Measurements from ENCODE around the gene CHRNA3. TPM values are rescaled to one million over a fixed set of nuclear protein-coding genes. Genes with fewer than 3 reads are reported as not detected.

The CHRNA3 gene
- total RNA-seq, 4 donors from 2014 or later, result 0.18 TPM; not detected in 3

- Histone ChIP-seq H3K27ac (no peak overlapping the region), H3K27me3 (peaks cover 0 to 36% (median 0%) of the 10 kb centered on the region in 4 donors), H3K36me3 (no peaks in the 10 kb centered on the region), H3K4me1 (peaks cover 0 to 23% (median 0%) of the 10 kb centered on the region in 3 donors), H3K4me3 (no peak overlapping the region), H3K9me3 (peaks cover 0 to 10% (median 5%) of the 10 kb centered on the region in 3 donors)
- no peak for TF ChIP-seq POLR2A (IDR thresholded peaks at IDR 0.05)
- TF ChIP-seq, protein P1, sequence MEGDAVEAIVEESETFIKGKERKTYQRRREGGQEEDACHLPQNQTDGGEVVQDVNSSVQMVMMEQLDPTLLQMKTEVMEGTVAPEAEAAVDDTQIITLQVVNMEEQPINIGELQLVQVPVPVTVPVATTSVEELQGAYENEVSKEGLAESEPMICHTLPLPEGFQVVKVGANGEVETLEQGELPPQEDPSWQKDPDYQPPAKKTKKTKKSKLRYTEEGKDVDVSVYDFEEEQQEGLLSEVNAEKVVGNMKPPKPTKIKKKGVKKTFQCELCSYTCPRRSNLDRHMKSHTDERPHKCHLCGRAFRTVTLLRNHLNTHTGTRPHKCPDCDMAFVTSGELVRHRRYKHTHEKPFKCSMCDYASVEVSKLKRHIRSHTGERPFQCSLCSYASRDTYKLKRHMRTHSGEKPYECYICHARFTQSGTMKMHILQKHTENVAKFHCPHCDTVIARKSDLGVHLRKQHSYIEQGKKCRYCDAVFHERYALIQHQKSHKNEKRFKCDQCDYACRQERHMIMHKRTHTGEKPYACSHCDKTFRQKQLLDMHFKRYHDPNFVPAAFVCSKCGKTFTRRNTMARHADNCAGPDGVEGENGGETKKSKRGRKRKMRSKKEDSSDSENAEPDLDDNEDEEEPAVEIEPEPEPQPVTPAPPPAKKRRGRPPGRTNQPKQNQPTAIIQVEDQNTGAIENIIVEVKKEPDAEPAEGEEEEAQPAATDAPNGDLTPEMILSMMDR (IDR thresholded peaks at IDR 0.05), result no peak
- intact Hi-C loops (cut with DNase I), result no loop called here
- DNase-seq, result no peak
- WGBS, 2 donors, result 81 to 90% methylated on average over 22 to 27 of the region's 29 CpGs
These were observed 8.4 kb upstream of the CHRNA3 start for GRCh38 chr15:78629031-78629715.

- no peak for TF ChIP-seq POLR2A (IDR thresholded peaks at IDR 0.05)
- TF ChIP-seq, protein P1 (IDR thresholded peaks at IDR 0.05), result no peak
- DNase-seq, result no peak
- H3K27me3 ChIP-seq, result peaks cover 0 to 44% (median 0%) of the 10 kb centered on the region in 4 donors
- H3K27ac ChIP-seq, result no peak overlapping the region
- 36 to 55% methylated on average over 6 of the region's 6 CpGs for WGBS, 2 donors
- peaks cover 0 to 23% (median 0%) of the 10 kb centered on the region in 3 donors for H3K4me1 ChIP-seq
- peaks cover 0 to 6% (median 5%) of the 10 kb centered on the region in 3 donors for H3K9me3 ChIP-seq
- no peaks in the 10 kb centered on the region for H3K36me3 ChIP-seq
- intact Hi-C loops (cut with DNase I), result no loop called here
- H3K4me3 ChIP-seq, result no peak overlapping the region
These were observed 7.4 kb upstream of the CHRNA3 start for GRCh38 chr15:78628227-78628626.

GRCh38 chr15:78627348-78627747 is 6.6 kb upstream of the CHRNA3 start:
- no peak overlapping the region for H3K27ac ChIP-seq
- no peaks in the 10 kb centered on the region for H3K36me3 ChIP-seq
- intact Hi-C loops (cut with DNase I), result no loop called here
- WGBS, 2 donors, result 64 to 78% methylated on average over 6 to 8 of the region's 8 CpGs
- TF ChIP-seq POLR2A (IDR thresholded peaks at IDR 0.05), result no peak
- TF ChIP-seq, protein P1 (IDR thresholded peaks at IDR 0.05), result no peak
- H3K9me3 ChIP-seq, result no peaks in the 10 kb centered on the region
- H3K4me3 ChIP-seq, result no peak overlapping the region
- H3K4me1 ChIP-seq, result peaks cover 0 to 23% (median 0%) of the 10 kb centered on the region in 3 donors
- peaks cover 0 to 53% (median 0%) of the 10 kb centered on the region in 4 donors for H3K27me3 ChIP-seq
- no peak for DNase-seq

- DNase-seq, result no peak
- no peak overlapping the region for H3K27ac ChIP-seq
- intact Hi-C loops (cut with DNase I), result no loop called here
- whole genome bisulfite sequencing, 2 donors, result 58 to 61% methylated on average over 4 to 6 of the region's 6 CpGs
- no peak overlapping the region for H3K4me3 ChIP-seq
- TF ChIP-seq, protein P1 (IDR thresholded peaks at IDR 0.05), result no peak
- no peak for TF ChIP-seq POLR2A (IDR thresholded peaks at IDR 0.05)
- peaks cover 0 to 61% (median under 1%) of the 10 kb centered on the region in 4 donors for H3K27me3 ChIP-seq
- H3K36me3 ChIP-seq, result no peaks in the 10 kb centered on the region
- H3K4me1 ChIP-seq, result peaks cover 0 to 23% (median 0%) of the 10 kb centered on the region in 3 donors
- H3K9me3 ChIP-seq, result no peaks in the 10 kb centered on the region
These were observed 5.7 kb upstream of the CHRNA3 start for GRCh38 chr15:78626381-78626995.

DNA sequence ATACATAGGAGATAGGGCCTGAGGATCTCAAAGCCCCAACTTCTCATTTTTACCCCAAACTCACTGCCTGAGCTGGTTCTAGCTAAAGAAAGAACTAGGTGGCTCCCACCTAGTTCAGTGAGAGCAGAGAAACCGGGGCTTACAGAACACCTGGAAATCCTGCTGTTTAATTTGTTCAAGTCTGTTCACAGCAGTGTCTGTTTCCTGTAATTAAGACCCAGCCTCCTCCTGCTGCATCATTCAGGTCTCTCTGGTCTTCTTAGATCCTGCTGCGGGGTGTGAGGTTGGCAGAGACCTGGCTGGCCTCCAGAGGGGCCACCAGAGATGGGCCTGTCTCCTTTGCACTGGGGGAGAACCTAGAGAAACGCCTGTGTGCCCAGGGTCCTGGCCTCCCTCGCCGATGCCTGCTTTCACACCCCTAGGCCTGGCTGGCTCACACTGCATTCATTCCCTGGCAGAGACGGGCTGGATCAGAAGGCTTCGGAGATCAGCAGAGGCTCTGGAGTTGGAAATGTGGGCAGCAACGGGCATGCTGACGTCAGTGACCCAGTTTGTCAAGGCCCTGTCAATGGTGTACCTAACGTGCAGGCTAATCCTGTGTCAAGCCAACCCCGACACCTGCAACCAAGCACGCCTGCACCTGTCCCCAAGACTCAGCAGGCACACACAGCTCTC is 4.9 kb upstream of the CHRNA3 start:
- peaks cover 0 to 29% (median 2%) of the 10 kb centered on the region in 3 donors for H3K4me1 ChIP-seq
- DNase-seq, result no peak
- no peak overlapping the region for H3K27ac ChIP-seq
- H3K27me3 ChIP-seq, result peaks cover 0 to 69% (median 5%) of the 10 kb centered on the region in 4 donors
- TF ChIP-seq, protein P1 (IDR thresholded peaks at IDR 0.05), result no peak
- no peak for TF ChIP-seq POLR2A (IDR thresholded peaks at IDR 0.05)
- intact Hi-C loops (cut with DNase I), result no loop called here
- no peak overlapping the region for H3K4me3 ChIP-seq
- H3K36me3 ChIP-seq, result no peaks in the 10 kb centered on the region
- WGBS, 2 donors, result 33 to 42% methylated on average over 6 to 9 of the region's 12 CpGs
- H3K9me3 ChIP-seq, result no peaks in the 10 kb centered on the region
